NOMO-1 treated with dmso at 0.1 percent for 144 hours (cell line): Measurements from ENCODE around the gene ZNF362.
"Not testable (repeated sequence)": the region's sequence is repeated elsewhere in the genome, so short reads cannot be mapped to it uniquely, and the experiment has no call there.

ENCODE experiments used
- DNase-seq: peaks from one replicate; lab custom pipeline; 2025; ENCODE audit not compliant: unreplicated experiment; lab: John Stamatoyannopoulos, UW

Gene ZNF362

GRCh38 chr1:33302325-33302724 lies 46.0 kb downstream of the ZNF362 start:
- DNase-seq, result no peak

DNA sequence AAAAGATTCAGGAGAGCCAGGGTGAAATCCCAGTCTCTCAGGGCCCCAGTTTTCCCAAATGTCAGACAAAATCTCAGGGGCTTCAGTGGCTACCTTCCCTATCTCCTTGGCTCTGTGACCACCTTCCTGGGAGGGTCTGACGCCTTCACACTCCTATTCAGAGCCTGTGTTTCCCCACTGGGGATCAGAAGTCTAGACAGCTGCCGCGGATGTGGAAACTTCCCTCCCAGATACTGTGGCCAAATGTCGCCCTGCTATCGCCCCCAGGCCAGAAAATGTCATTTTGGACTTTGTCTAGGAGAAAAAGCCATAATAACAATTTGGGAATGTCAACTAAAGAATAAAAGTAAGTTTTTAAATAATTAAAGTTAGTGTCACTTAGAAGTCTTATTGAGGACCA lies 48.7 kb downstream of the ZNF362 start:
- DNase-seq, result no peak

DNA sequence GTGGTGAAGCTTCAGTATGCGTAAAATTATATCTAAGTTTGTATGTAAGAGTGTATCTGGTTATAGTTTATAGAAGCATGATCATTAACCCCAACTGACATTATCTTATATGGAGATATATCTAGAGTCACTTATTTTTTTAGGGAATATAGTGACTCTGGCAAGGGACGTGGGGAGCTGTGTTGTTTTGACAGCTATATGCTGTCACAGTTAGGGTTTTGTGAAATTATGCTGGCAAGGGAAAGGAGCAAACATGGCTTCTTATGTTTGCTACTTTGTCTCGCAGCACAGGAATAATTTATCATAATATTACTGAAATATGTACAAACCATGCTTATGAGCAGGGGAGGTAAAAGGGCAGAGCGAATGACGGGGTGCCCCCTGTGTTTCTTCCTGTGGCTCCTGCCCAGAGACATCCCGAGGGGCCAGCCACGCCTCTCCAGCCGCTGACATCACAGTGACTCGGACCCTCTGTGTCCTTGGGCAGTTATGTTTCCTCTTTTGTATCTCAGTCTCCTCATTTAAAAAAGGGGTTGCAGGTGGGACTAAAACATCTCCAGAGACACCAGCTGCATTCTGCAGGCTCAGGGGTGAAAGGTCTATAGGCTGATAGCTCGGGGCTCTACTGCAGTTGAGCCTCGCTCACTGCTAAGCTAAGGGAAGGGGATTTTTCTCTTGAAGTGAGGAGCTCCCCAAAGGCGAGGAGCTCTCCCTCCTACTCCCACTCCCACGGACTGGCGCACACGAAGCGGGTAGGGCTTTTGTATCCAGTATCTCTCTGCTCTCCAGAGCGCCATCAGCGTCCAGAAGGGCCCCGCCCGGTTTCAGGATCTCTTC lies 49.7 kb downstream of the ZNF362 start:
- no peak for DNase-seq

- no peak for DNase-seq
Observed at GRCh38 chr1:33306653-33307493, 50.6 kb downstream of the ZNF362 start.

GRCh38 chr1:33307494-33307864 lies 51.2 kb downstream of the ZNF362 start:
- DNase-seq, result no peak

GRCh38 chr1:33309351-33309750 lies 53.1 kb downstream of the ZNF362 start:
- DNase-seq, result not testable (repeated sequence)

DNA sequence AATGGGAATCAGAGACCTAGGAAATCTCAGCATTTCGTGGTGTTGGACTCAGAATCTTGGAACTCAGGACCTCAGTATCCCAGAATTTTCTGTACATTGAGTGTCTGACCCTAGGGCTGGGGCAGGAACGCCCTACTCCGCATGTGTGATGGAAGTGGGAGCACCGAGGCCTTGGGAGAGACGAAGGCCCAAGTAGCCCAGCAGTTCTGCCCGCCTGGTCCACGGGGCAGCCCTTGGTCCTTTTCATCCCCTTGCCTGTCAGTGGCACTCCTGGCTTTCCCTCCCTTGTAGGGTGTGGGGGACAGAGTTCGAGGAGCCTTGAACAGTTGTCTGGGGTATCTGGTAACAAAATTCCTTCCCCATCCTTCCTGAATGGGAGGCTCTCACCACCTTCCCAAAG lies 54.4 kb downstream of the ZNF362 start:
- no peak for DNase-seq

- DNase-seq, result no peak
Observed at GRCh38 chr1:33311706-33312412, 55.6 kb downstream of the ZNF362 start.

DNA sequence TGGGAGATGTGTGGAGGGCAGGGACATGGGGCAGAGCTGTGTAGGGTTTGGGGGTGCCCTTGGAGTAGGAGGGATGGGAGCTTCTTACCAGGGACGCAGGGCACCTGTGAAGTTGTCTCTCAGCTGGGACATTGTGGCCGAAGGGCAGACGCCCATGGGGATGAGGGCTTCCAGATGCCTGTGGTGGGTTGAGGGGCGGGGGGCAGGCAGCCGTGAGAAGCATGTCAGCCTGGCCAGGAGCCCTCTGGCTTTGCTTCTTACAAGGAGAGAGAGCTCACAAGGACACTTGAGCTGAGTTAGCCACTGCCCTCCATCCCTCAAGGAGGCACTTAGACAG lies 56.1 kb downstream of the ZNF362 start:
- no peak for DNase-seq

GRCh38 chr1:33314416-33314815 lies 58.1 kb downstream of the ZNF362 start:
- no peak for DNase-seq

- no peak for DNase-seq
Observed at GRCh38 chr1:33316601-33317000, 60.3 kb downstream of the ZNF362 start.

- DNase-seq, result no peak
Observed at GRCh38 chr1:33317354-33317753, 61.1 kb downstream of the ZNF362 start.

DNA sequence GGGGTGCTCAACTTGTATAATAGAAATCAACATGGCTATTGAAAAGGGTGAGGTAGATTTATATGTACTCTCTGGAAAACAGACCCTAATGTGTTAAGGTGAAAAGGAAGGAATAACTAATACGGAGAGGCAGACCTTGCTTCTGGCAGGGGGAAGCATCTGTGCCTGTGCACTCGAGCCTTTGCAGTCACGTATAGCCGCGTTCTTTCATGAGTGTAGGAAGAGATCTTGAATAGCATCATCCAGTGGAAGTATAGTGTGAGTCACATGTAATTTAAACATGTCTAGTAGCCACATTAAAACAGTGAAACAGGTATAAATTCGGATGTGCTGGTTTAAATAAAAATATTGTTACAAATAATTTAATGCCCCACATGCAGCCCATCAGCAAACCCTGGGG lies 61.7 kb downstream of the ZNF362 start:
- no peak for DNase-seq

GRCh38 chr1:33319186-33319948 lies 63.1 kb downstream of the ZNF362 start:
- DNase-seq, result no peak

DNA sequence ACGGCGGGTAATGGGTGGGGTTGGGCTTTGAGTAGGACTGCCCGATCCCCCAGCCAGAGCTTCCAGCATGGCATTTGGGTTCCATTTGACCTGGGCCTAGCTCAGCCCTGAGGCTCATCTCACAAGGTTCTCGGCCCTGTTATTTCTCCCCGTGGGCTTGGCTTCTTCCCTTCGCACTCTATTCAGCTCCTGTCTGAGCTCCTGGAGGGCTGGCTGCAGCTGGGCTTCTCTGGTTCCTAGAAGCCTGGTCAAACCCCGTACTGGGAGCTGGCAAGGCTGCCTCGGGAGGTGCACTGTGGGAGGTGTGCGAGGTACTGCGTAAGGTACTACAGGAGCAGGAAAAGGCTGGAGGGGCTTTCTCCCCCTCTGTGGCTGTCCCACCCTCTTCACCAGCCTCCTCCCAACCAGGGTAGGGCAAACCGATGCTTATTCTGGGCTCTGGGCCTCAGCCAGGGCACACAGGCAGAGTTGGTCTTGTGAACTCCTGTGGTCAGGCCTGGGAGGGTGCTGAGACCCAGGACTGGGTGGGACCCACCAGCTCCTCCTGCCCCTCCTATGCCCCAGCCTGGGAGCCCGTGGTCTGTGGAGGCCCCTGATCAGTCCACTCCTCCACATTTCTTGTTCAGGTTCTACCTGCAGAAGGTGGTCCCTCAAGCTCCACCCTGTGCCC lies 63.8 kb downstream of the ZNF362 start:
- DNase-seq, result no peak

GRCh38 chr1:33320619-33321165 lies 64.4 kb downstream of the ZNF362 start, which contains the start of gene A3GALT2:
TSS of gene A3GALT2 (minus strand) at chr1:33321098. CDS start at chr1:33321098, 0 bp downstream.
- no peak for DNase-seq

- DNase-seq, result no peak
Observed at GRCh38 chr1:33321178-33321577, 64.9 kb downstream of the ZNF362 start.

GRCh38 chr1:33322109-33322508 lies 65.8 kb downstream of the ZNF362 start:
- DNase-seq, result no peak

DNA sequence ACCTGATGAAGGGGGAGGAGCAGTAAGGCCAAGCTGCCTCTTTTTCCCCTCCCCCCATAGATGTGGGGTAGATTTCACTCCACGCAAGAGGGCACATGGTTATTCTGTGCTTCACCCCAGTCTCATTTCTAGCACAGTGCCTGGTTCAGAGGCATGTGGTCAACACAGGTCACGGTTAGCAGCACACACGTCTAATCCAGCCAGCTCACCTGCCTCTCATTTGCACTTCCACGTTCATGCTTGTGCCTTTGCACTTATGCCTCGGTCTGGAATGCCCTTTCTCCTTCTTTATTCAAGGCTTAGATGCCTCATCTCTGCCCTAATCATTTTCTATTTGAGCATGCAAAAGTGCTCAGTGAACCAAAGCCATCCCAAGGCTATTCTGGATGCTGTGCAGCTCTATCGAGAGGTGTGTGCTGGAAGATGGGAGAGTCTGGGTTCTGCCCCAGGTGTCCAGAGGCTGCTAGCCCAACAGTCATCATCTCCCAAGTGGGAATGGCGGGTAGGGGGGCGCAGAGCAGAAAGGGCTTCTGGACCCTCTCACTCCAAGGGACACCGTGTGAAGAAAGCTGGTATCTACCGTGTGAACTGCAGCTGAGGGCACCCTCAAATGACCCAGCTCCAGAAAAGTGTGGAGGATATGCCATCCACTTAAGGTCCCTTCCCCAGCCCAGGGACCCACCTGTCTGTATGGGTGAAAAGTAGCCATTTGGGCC lies 66.7 kb downstream of the ZNF362 start:
- no peak for DNase-seq
